HepG2 (cell line): ENCODE data around the gene CERS3. TPM values are rescaled to one million over a fixed set of nuclear protein-coding genes. Genes with fewer than 3 reads are reported as not detected.

Source experiments
- CENPBD1 ChIP-seq: sonication (generic); formaldehyde crosslinking; IDR thresholded peaks from 2 replicates; pipeline ENCODE4 v1.8.0; 2022; ENCODE audit warnings: missing genetic modification reagents, low read depth, mild to moderate bottlenecking, borderline replicate concordance
- FOXO4 ChIP-seq: sonication (generic); formaldehyde crosslinking; conservative IDR thresholded peaks from 2 replicates; pipeline ENCODE4 v1.8.1; 2023; ENCODE audit warnings: missing genetic modification reagents
- GFI1 ChIP-seq: sonication (generic); formaldehyde crosslinking; IDR thresholded peaks from 2 replicates; pipeline ENCODE4 v1.5.0; 2020; ENCODE audit warnings: missing genetic modification reagents, mild to moderate bottlenecking, borderline replicate concordance
- IRF2 ChIP-seq: IDR thresholded peaks from 2 replicates; pipeline ENCODE4 v1.6.1; 2018; ENCODE audit warnings: missing genetic modification reagents, missing compliant biosample characterization
- UBTF ChIP-seq: sonication (generic); formaldehyde crosslinking; IDR thresholded peaks from 2 replicates; pipeline ENCODE4 v1.4.0; 2020; ENCODE audit warnings: mild to moderate bottlenecking, missing genetic modification reagents
- ZNF362 ChIP-seq: sonication (generic); formaldehyde crosslinking; IDR thresholded peaks from 2 replicates; pipeline ENCODE4 v1.4.0; 2020; ENCODE audit warnings: missing genetic modification reagents, mild to moderate bottlenecking, borderline replicate concordance
- ZNF557 ChIP-seq: sonication (generic); formaldehyde crosslinking; IDR thresholded peaks from 2 replicates; pipeline ENCODE4 v1.4.0; 2020; ENCODE audit warnings: missing genetic modification reagents
- ZNF576 ChIP-seq: sonication (generic); formaldehyde crosslinking; IDR thresholded peaks from 2 replicates; pipeline ENCODE4 v1.4.0; 2020; ENCODE audit warnings: mild to moderate bottlenecking, missing genetic modification reagents
- ZNF703 ChIP-seq: sonication (generic); formaldehyde crosslinking; IDR thresholded peaks from 2 replicates; pipeline ENCODE4 v1.5.1; 2020; ENCODE audit warnings: missing genetic modification reagents, mild to moderate bottlenecking, moderate library complexity, borderline replicate concordance
- ZSCAN21 ChIP-seq: sonication (generic); formaldehyde crosslinking; IDR thresholded peaks from 2 replicates; pipeline ENCODE4 v1.8.0; 2022; ENCODE audit warnings: mild to moderate bottlenecking, missing genetic modification reagents, moderate library complexity, borderline replicate concordance
- polyA plus RNA-seq, 8 experiments: library from polyadenylated mRNA; depleted of rRNA in 3 of 8; stranded (reverse) in 7 of 8; unstranded in 1 of 8; fragments of >200 nt; fragmentation: Illumina TruSeq in 4 of 8; extraction: Trizol in 4 of 8; gene quantifications; 2 replicates each; pipeline versions ENCODE4 v1.2.1 to v1.2.3, GENCODE V29; 2011 to 2016; ENCODE audit warnings: low read depth in 4 of 8, missing spikeins in 1 of 8, mixed read lengths in 1 of 8; ENCODE audit not compliant: insufficient read depth in 1 of 8
- total RNA-seq, 5 experiments: library from RNA; depleted of rRNA; stranded (reverse); fragments of >200 nt; fragmentation: Illumina TruSeq; extraction: Trizol; gene quantifications; 2 replicates each; pipeline ENCODE4 v1.2.3, GENCODE V29; 2016; ENCODE audit warnings: low read depth in 1 of 5
- TF ChIP-seq, protein P1 (sequence below): sonication (generic); formaldehyde crosslinking; IDR thresholded peaks from 2 replicates; pipeline ENCODE4 v1.5.1; 2020; ENCODE audit warnings: missing genetic modification reagents, mild to moderate bottlenecking, borderline replicate concordance
- TF ChIP-seq, protein P2 (sequence below): sonication (generic); formaldehyde crosslinking; conservative IDR thresholded peaks from 2 replicates; pipeline ENCODE4 v1.4.0; 2020; ENCODE audit warnings: mild to moderate bottlenecking, missing genetic modification reagents, moderate library complexity
- TF ChIP-seq, protein P3 (sequence below): sonication (generic); IDR thresholded peaks from 2 replicates; pipeline ENCODE4 v1.6.1; 2016; ENCODE audit warnings: low read depth, borderline replicate concordance

The CERS3 gene
- total and polyA plus RNA-seq, 2 of the 13 experiments (the other 11 are each of a cell fraction or from before 2014, with no cell fraction given) = not detected

DNA sequence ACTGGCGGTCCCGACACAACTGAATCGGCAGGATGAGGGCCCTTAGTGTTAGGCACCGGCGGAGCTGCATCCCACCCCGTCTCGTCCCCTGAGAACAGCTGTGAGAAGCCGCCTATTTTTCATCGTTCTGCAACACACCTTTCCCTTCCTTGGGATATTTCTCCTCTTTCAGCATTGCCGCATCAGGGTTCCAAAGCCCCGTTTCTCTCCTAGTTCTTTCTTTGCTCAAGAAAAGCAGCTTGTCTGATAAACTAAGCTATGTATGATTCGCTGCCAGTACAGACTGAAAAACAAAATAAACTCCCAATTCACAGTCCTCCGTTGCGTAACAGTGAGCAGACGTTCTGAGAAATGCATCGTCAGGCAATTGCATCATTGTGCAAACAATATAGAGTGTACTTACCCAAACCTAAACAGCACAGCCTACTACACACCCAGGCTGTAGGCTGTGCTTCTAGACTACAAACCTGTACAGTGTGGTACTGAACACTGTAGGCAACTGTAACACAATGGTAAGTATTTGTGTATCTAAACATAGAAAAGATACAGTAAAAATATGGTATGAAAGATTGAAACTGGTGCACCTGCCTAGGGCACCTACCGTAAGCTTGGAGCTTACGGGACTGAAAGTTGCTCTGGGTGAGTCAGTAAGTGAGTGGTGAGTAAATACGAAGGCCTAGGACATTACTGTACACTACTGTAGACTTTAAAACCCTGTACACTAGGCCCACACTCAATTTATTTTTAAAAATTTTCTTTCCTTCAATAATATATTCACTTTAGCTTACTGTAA, 178.1 kb downstream of the CERS3 start (continued):
- TF ChIP-seq, protein P1, sequence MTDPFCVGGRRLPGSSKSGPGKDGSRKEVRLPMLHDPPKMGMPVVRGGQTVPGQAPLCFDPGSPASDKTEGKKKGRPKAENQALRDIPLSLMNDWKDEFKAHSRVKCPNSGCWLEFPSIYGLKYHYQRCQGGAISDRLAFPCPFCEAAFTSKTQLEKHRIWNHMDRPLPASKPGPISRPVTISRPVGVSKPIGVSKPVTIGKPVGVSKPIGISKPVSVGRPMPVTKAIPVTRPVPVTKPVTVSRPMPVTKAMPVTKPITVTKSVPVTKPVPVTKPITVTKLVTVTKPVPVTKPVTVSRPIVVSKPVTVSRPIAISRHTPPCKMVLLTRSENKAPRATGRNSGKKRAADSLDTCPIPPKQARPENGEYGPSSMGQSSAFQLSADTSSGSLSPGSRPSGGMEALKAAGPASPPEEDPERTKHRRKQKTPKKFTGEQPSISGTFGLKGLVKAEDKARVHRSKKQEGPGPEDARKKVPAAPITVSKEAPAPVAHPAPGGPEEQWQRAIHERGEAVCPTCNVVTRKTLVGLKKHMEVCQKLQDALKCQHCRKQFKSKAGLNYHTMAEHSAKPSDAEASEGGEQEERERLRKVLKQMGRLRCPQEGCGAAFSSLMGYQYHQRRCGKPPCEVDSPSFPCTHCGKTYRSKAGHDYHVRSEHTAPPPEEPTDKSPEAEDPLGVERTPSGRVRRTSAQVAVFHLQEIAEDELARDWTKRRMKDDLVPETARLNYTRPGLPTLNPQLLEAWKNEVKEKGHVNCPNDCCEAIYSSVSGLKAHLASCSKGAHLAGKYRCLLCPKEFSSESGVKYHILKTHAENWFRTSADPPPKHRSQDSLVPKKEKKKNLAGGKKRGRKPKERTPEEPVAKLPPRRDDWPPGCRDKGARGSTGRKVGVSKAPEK (CRISPR knock-in tag) = no peak
- TF ChIP-seq IRF2 (CRISPR knock-in tag) (no peak), CENPBD1 (CRISPR knock-in tag) (no peak), ZNF703 (CRISPR knock-in tag) (peak; percentile 45; the same call in 1 of the 2 replicates), UBTF (no peak), ZNF557 (no peak), FOXO4 (CRISPR knock-in tag) (no peak), ZSCAN21 (CRISPR knock-in tag) (no peak), ZNF576 (CRISPR knock-in tag) (no peak), ZNF362 (CRISPR knock-in tag) (no peak), GFI1 (CRISPR knock-in tag) (no peak)
- TF ChIP-seq, protein P2, sequence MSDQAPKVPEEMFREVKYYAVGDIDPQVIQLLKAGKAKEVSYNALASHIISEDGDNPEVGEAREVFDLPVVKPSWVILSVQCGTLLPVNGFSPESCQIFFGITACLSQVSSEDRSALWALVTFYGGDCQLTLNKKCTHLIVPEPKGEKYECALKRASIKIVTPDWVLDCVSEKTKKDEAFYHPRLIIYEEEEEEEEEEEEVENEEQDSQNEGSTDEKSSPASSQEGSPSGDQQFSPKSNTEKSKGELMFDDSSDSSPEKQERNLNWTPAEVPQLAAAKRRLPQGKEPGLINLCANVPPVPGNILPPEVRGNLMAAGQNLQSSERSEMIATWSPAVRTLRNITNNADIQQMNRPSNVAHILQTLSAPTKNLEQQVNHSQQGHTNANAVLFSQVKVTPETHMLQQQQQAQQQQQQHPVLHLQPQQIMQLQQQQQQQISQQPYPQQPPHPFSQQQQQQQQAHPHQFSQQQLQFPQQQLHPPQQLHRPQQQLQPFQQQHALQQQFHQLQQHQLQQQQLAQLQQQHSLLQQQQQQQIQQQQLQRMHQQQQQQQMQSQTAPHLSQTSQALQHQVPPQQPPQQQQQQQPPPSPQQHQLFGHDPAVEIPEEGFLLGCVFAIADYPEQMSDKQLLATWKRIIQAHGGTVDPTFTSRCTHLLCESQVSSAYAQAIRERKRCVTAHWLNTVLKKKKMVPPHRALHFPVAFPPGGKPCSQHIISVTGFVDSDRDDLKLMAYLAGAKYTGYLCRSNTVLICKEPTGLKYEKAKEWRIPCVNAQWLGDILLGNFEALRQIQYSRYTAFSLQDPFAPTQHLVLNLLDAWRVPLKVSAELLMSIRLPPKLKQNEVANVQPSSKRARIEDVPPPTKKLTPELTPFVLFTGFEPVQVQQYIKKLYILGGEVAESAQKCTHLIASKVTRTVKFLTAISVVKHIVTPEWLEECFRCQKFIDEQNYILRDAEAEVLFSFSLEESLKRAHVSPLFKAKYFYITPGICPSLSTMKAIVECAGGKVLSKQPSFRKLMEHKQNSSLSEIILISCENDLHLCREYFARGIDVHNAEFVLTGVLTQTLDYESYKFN (CRISPR knock-in tag) = peak; percentile 58
- TF ChIP-seq, protein P3, sequence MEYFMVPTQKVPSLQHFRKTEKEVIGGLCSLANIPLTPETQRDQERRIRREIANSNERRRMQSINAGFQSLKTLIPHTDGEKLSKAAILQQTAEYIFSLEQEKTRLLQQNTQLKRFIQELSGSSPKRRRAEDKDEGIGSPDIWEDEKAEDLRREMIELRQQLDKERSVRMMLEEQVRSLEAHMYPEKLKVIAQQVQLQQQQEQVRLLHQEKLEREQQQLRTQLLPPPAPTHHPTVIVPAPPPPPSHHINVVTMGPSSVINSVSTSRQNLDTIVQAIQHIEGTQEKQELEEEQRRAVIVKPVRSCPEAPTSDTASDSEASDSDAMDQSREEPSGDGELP = peak; percentile 55; the same call in 1 of the 2 replicates
